ENCODE measurements around the gene SGK1. TPM values are rescaled to one million over a fixed set of nuclear protein-coding genes. Genes with fewer than 3 reads are reported as not detected.

Gene SGK1
- total RNA-seq, 2 donors from 2014 or later = 67.3 to 97.5 TPM

DNA sequence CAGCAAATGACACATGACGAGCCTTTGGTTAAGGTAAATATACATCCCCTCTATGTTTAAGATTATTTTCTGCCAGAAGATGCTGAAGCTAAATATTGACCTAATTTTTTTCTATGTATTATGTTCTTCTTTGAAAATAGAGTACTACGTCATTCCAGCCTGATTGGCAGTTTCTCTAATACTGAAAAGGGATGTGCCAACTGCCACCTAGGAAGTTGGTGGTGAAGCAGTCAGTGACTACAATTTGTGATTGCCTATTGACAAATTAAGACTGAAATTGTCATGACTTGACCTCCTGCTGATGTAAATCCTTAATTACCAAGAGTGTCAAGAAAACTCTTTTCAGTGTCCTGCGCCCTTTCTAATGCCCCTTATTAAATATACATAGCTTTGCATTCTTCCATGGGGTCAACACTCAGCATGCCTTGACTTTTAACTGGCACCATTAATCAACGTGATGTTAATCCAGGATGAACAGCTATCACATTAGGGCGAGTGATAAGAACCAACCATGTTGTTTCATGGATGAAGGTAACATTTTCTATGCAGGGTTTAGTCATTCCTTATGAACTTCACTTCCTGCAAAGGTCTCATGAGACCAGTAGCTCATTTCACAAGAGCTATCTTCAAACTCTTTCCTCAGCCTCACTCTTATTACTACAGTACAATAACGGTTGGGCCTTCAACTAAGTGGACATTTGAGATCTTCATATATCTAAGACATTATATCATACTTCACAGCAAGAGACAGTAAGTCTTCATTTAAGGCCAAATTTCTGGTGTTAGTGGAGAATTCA lies 22.5 kb upstream of the SGK1 start:
- TF ChIP-seq, protein P1, sequence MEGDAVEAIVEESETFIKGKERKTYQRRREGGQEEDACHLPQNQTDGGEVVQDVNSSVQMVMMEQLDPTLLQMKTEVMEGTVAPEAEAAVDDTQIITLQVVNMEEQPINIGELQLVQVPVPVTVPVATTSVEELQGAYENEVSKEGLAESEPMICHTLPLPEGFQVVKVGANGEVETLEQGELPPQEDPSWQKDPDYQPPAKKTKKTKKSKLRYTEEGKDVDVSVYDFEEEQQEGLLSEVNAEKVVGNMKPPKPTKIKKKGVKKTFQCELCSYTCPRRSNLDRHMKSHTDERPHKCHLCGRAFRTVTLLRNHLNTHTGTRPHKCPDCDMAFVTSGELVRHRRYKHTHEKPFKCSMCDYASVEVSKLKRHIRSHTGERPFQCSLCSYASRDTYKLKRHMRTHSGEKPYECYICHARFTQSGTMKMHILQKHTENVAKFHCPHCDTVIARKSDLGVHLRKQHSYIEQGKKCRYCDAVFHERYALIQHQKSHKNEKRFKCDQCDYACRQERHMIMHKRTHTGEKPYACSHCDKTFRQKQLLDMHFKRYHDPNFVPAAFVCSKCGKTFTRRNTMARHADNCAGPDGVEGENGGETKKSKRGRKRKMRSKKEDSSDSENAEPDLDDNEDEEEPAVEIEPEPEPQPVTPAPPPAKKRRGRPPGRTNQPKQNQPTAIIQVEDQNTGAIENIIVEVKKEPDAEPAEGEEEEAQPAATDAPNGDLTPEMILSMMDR (IDR thresholded peaks at IDR 0.05) = no peak
- H3K27ac ChIP-seq = no peak overlapping the region
- H3K4me1 ChIP-seq (ENCODE audit: control insufficient read depth in 1 of 2, low read depth in 2 of 2) = no peaks in the 10 kb centered on the region
- DNase-seq (ENCODE audit: low spot score) = no peak
- H3K9me3 ChIP-seq = no peaks in the 10 kb centered on the region
- no peaks in the 10 kb centered on the region for H3K27me3 ChIP-seq (replicated peaks; ENCODE audit: insufficient read depth)
- H3K4me3 ChIP-seq = no peak overlapping the region
- ATAC-seq (ENCODE audit: insufficient number of reproducible peaks, low FRiP score, low read depth) = no peak
- H3K36me3 ChIP-seq = no peaks in the 10 kb centered on the region

DNA sequence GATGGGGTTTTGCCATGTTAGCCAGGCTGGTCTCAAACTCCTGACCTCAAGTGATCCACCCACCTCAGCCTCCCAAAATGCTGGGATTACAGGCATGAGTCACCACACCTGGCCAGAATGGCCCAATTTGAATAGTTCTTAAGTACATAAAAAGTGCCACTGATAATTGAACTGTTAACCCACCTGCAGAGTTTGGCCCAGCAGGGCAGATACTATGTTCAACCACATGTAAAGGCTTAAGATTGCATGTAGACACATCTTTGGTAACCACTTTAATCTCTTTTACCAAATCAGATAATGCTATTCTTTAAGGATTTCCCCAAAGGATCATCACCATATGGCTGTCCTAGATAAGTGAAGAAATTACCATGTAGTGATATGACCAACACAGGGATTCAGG lies 21.3 kb upstream of the SGK1 start:
- no peaks in the 10 kb centered on the region for H3K36me3 ChIP-seq
- TF ChIP-seq, protein P1 (IDR thresholded peaks at IDR 0.05) = no peak
- H3K4me3 ChIP-seq = no peak overlapping the region
- no peaks in the 10 kb centered on the region for H3K9me3 ChIP-seq
- no peak for ATAC-seq (ENCODE audit: insufficient number of reproducible peaks, low FRiP score, low read depth)
- no peak for DNase-seq (ENCODE audit: low spot score)
- no peak overlapping the region for H3K27ac ChIP-seq
- no peaks in the 10 kb centered on the region for H3K27me3 ChIP-seq (replicated peaks; ENCODE audit: insufficient read depth)
- no peaks in the 10 kb centered on the region for H3K4me1 ChIP-seq (ENCODE audit: control insufficient read depth in 1 of 2, low read depth in 2 of 2)

DNA sequence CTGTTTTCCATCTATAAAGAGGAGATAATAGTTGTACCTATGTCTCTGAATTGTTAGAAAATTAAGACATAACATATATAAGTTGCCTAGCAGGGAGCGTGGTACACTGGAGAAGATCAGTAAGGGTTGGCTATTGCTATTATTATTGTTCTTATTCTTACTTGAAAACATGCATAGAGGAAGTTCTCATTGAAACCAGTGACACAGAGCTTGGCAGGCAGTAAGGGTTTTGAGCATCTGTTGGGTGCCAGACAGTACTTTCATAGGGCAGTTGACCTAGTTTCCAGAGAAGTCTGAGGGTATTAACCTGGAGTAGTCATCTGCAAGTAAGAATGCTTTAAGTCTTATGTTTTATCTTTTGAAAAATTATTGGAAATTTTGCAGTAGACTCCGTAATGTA lies 13.3 kb upstream of the SGK1 start:
- H3K4me1 ChIP-seq (ENCODE audit: control insufficient read depth in 1 of 2, low read depth in 2 of 2) = no peaks in the 10 kb centered on the region
- no peaks in the 10 kb centered on the region for H3K9me3 ChIP-seq
- TF ChIP-seq, protein P1 (IDR thresholded peaks at IDR 0.05) = no peak
- no peak for DNase-seq (ENCODE audit: low spot score)
- no peaks in the 10 kb centered on the region for H3K27me3 ChIP-seq (replicated peaks; ENCODE audit: insufficient read depth)
- ATAC-seq (ENCODE audit: insufficient number of reproducible peaks, low FRiP score, low read depth) = no peak
- no peak overlapping the region for H3K27ac ChIP-seq
- no peak overlapping the region for H3K4me3 ChIP-seq
- no peaks in the 10 kb centered on the region for H3K36me3 ChIP-seq

GRCh38 chr6:134330555-134330954 lies 12.6 kb upstream of the SGK1 start:
- TF ChIP-seq, protein P1 (IDR thresholded peaks at IDR 0.05) = no peak
- ATAC-seq (ENCODE audit: insufficient number of reproducible peaks, low FRiP score, low read depth) (no peak), DNase-seq (ENCODE audit: low spot score) (no peak)
- Histone ChIP-seq H3K4me1 (ENCODE audit: control insufficient read depth in 1 of 2, low read depth in 2 of 2) (no peaks in the 10 kb centered on the region), H3K9me3 (peaks cover 4% of the 10 kb centered on the region), H3K36me3 (no peaks in the 10 kb centered on the region), H3K27me3 (replicated peaks; ENCODE audit: insufficient read depth) (no peaks in the 10 kb centered on the region), H3K4me3 (no peak overlapping the region), H3K27ac (no peak overlapping the region)

DNA sequence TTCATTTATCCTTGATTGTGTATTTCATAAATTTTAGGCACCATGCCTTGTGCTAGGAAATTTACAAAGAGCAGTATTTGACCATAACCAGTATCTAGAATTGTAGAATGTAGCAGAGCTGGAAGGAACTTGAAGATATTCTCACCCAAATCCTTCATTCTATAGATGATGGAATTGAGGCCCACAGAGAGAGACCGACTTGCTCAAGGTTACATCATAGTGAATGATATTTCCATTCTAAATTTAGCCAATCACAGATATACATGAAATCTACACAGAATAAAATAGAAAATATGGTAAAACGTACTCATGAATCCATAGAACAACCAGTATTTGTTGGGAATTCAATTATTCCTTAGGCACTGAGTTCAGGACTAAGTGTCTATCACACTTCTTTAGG lies 10.9 kb upstream of the SGK1 start:
- no peaks in the 10 kb centered on the region for H3K36me3 ChIP-seq

More for the DNA sequence above, 10.9 kb upstream of the SGK1 start:
- Histone ChIP-seq H3K27me3 (replicated peaks; ENCODE audit: insufficient read depth) (no peaks in the 10 kb centered on the region), H3K4me3 (no peak overlapping the region), H3K9me3 (peaks cover 4% of the 10 kb centered on the region), H3K27ac (no peak overlapping the region), H3K4me1 (ENCODE audit: control insufficient read depth in 1 of 2, low read depth in 2 of 2) (no peaks in the 10 kb centered on the region)
- TF ChIP-seq, protein P1 (IDR thresholded peaks at IDR 0.05) = no peak
- DNase-seq (ENCODE audit: low spot score) (no peak), ATAC-seq (ENCODE audit: insufficient number of reproducible peaks, low FRiP score, low read depth) (no peak)

Measured in thoracic aorta (tissue), 2 donors.